SK-N-SH (cell line): ENCODE results near the gene FKBP4. TPM values are rescaled to one million over a fixed set of nuclear protein-coding genes. Genes with fewer than 3 reads are reported as not detected.

ENCODE experiments used
- CTCF ChIA-PET: fragments of 300-600, 350-600 bp; formaldehyde crosslinking; extraction: SDS; loops from one replicate; lab custom pipeline; 2021; lab: Yijun Ruan, JAX
- POLR2A ChIA-PET: fragments of 350-600 bp; sonication (Branson Sonifier 250); formaldehyde crosslinking; extraction: SDS; loops from one replicate; lab custom pipeline; 2020; ENCODE audit warnings: antibody characterized with exemption, inconsistent platforms; lab: Yijun Ruan, JAX
- DNase-seq: peaks from one replicate; pipeline ENCODE4 v3.0.0; 2012
- H2AFZ ChIP-seq: fragments of 200-600 bp; sonication (generic); 2 replicates; pipeline ENCODE4 v1.8.1; 2016; ENCODE audit warnings: antibody characterized with exemption, mild to moderate bottlenecking, low read depth
- H3F3A ChIP-seq: fragments of 200-600 bp; sonication (generic); replicated peaks from 2 replicates; pipeline ENCODE3; 2016; ENCODE audit warnings: antibody characterized with exemption, mild to moderate bottlenecking; ENCODE audit not compliant: insufficient read depth
- H3K27ac ChIP-seq, 2 experiments: fragments of 200-500 bp in 1 of 2; fragments of 200-600 bp in 1 of 2; sonication (Bioruptor generic) in 1 of 2; sonication (generic), shearing (Covaris generic) in 1 of 2; 2 replicates each; pipeline versions ENCODE4 v1.5.1 to v1.6.1; 2014 to 2016; ENCODE audit warnings: low read depth in 2 of 2, inconsistent platforms in 1 of 2, low read length in 1 of 2, mild to moderate bottlenecking in 1 of 2, mixed read lengths in 1 of 2
- H3K27me3 ChIP-seq: fragments of 200-600 bp; sonication (generic), shearing (Covaris generic); 2 replicates; pipeline ENCODE4 v1.6.1; 2016; ENCODE audit warnings: mixed run types; ENCODE audit not compliant: insufficient read depth
- H3K36me3 ChIP-seq, 2 experiments: fragments of 200-500 bp in 1 of 2; fragments of 200-600 bp in 1 of 2; sonication (Bioruptor generic) in 1 of 2; sonication (generic) in 1 of 2; replicated peaks in 1 of 2; 2 replicates each; pipeline versions ENCODE3 to v1.5.1; 2014 to 2016; ENCODE audit warnings: low read length in 1 of 2, mild to moderate bottlenecking in 1 of 2; ENCODE audit not compliant: insufficient read depth in 2 of 2, control insufficient read depth in 1 of 2
- H3K4me1 ChIP-seq, 2 experiments: fragments of 200-500 bp in 1 of 2; fragments of 200-600 bp in 1 of 2; sonication (Bioruptor generic) in 1 of 2; sonication (generic), shearing (Covaris generic) in 1 of 2; 2 replicates each; pipeline versions ENCODE4 v1.5.1 to v1.6.1; 2014 to 2016; ENCODE audit warnings: low read depth in 1 of 2, low read length in 1 of 2, mixed run types in 1 of 2; ENCODE audit not compliant: insufficient read depth in 2 of 2, control insufficient read depth in 1 of 2
- H3K4me2 ChIP-seq: fragments of 200-600 bp; sonication (generic), shearing (Covaris generic); 2 replicates; pipeline ENCODE4 v1.6.1; 2017; ENCODE audit warnings: mixed run types
- H3K4me3 ChIP-seq, 2 experiments: fragments of 200-500 bp in 1 of 2; fragments of 200-600 bp in 1 of 2; sonication (Bioruptor generic) in 1 of 2; sonication (generic), shearing (Covaris generic) in 1 of 2; 2 replicates each; pipeline versions ENCODE4 v1.5.1 to v1.8.1; 2014 to 2016; ENCODE audit warnings: low read depth in 2 of 2, inconsistent platforms in 1 of 2, low read length in 1 of 2, mild to moderate bottlenecking in 1 of 2, mixed read lengths in 1 of 2, moderate library complexity in 1 of 2
- H3K79me2 ChIP-seq: fragments of 200-600 bp; sonication (generic); 2 replicates; pipeline ENCODE4 v1.8.1; 2017; ENCODE audit warnings: mild to moderate bottlenecking; ENCODE audit not compliant: insufficient read depth
- H3K9ac ChIP-seq: fragments of 200-600 bp; sonication (generic); 2 replicates; pipeline ENCODE4 v1.6.1; 2017; ENCODE audit warnings: mixed run types
- H3K9me2 ChIP-seq: fragments of 200-600 bp; sonication (generic); 2 replicates; pipeline ENCODE4 v1.6.1; 2017; ENCODE audit warnings: mixed run types
- H3K9me3 ChIP-seq: fragments of 200-600 bp; sonication (generic); 2 replicates; pipeline ENCODE4 v1.6.1; 2017; ENCODE audit warnings: mixed run types, mild to moderate bottlenecking, moderate library complexity
- H4K20me1 ChIP-seq: fragments of 200-600 bp; sonication (generic); 2 replicates; pipeline ENCODE4 v1.6.1; 2017; ENCODE audit warnings: mild to moderate bottlenecking, mixed run types; ENCODE audit not compliant: insufficient read depth
- CHD2 ChIP-seq: fragments of 150-350 bp; IDR thresholded peaks from 2 replicates; pipeline ENCODE4 v1.6.1; 2018; ENCODE audit warnings: low read length; ENCODE audit not compliant: partially characterized antibody
- CTCF ChIP-seq: fragments of 200-600 bp; sonication (generic); IDR thresholded peaks from 2 replicates; pipeline ENCODE4 v1.6.1; 2017; ENCODE audit warnings: antibody characterized with exemption, mild to moderate bottlenecking, moderate library complexity
- ELF1 ChIP-seq: IDR thresholded peaks from 2 replicates; pipeline ENCODE4 v1.4.0; 2012
- FOSL2 ChIP-seq: IDR thresholded peaks from 2 replicates; pipeline ENCODE4 v1.4.0; 2012; ENCODE audit warnings: low read depth, mild to moderate bottlenecking, moderate library complexity, borderline replicate concordance
- GABPA ChIP-seq: IDR thresholded peaks from 2 replicates; pipeline ENCODE4 v1.4.0; 2012; ENCODE audit warnings: low read depth, mild to moderate bottlenecking
- IRF3 ChIP-seq: fragments of 150-350 bp; IDR thresholded peaks from 2 replicates; pipeline ENCODE4 v1.6.1; 2016; ENCODE audit warnings: mild to moderate bottlenecking, low read depth, low read length
- MAX ChIP-seq: IDR thresholded peaks from 2 replicates; pipeline ENCODE4 v1.4.0; 2012; ENCODE audit warnings: low read depth
- MEF2A ChIP-seq: IDR thresholded peaks from 2 replicates; pipeline ENCODE4 v1.4.0; 2012; ENCODE audit warnings: low read depth, borderline replicate concordance
- NFIC ChIP-seq: IDR thresholded peaks from 2 replicates; pipeline ENCODE4 v1.4.0; 2012; ENCODE audit warnings: borderline replicate concordance
- NRF1 ChIP-seq: IDR thresholded peaks from 2 replicates; pipeline ENCODE4 v1.6.1; 2012; ENCODE audit warnings: low read depth, mild to moderate bottlenecking, low read length
- PBX3 ChIP-seq: IDR thresholded peaks from 2 replicates; pipeline ENCODE4; 2012
- POLR2AphosphoS5 ChIP-seq: IDR thresholded peaks from 2 replicates; pipeline ENCODE4 v1.6.1; 2012; ENCODE audit warnings: low read depth, low read length
- RAD21 ChIP-seq: IDR thresholded peaks from 2 replicates; pipeline ENCODE4 v1.6.1; 2012; ENCODE audit warnings: mild to moderate bottlenecking, low read length
- RCOR1 ChIP-seq: fragments of 150-350 bp; IDR thresholded peaks from 2 replicates; pipeline ENCODE4 v1.6.1; 2017; ENCODE audit warnings: antibody characterized with exemption, low read length
- RFX5 ChIP-seq: IDR thresholded peaks from 2 replicates; pipeline ENCODE4 v1.6.1; 2012; ENCODE audit warnings: mild to moderate bottlenecking, improper control_type of control experiment, low read length
- RXRA ChIP-seq: IDR thresholded peaks from 2 replicates; pipeline ENCODE4 v1.4.0; 2012; ENCODE audit warnings: low read depth, mild to moderate bottlenecking, borderline replicate concordance
- SIN3A ChIP-seq: IDR thresholded peaks from 2 replicates; pipeline ENCODE4 v1.6.1; 2012; ENCODE audit warnings: low read depth, mild to moderate bottlenecking, low read length, moderate library complexity, borderline replicate concordance
- TAF1 ChIP-seq: IDR thresholded peaks from 2 replicates; pipeline ENCODE4 v1.6.1; 2012; ENCODE audit warnings: low read depth, mild to moderate bottlenecking, low read length, moderate library complexity, borderline replicate concordance
- TCF12 ChIP-seq: IDR thresholded peaks from 2 replicates; pipeline ENCODE4 v1.4.0; 2012
- TEAD4 ChIP-seq: IDR thresholded peaks from 2 replicates; pipeline ENCODE4 v1.4.0; 2012; ENCODE audit warnings: mild to moderate bottlenecking, borderline replicate concordance; ENCODE audit not compliant: insufficient read depth
- YY1 ChIP-seq: IDR thresholded peaks from 2 replicates; pipeline ENCODE4 v1.4.0; 2012; ENCODE audit warnings: low read depth, mild to moderate bottlenecking
- WGBS: methylation state at CpG from one replicate; pipeline ENCODE4 v1.1.6; 2017; ENCODE audit warnings: low lambda C conversion rate; 5-methylcytosine and 5-hydroxymethylcytosine counted together
- polyA plus RNA-seq, 3 experiments: library from polyadenylated mRNA; depleted of rRNA; stranded (reverse); fragments of >200 nt; gene quantifications; 2 replicates each; pipeline ENCODE4 v1.2.3, GENCODE V29; 2012

Gene FKBP4
- polyA plus RNA-seq, 1 of the 3 experiments (the other 2 are of a cell fraction) = 53.2 TPM

- TF ChIP-seq MAX = no peak
- no peak for TF ChIP-seq NFIC
These were observed 49.1 kb upstream of the FKBP4 start (continued) for GRCh38 chr12:2745655-2746054.

GRCh38 chr12:2749580-2749979 lies 45.2 kb upstream of the FKBP4 start:
- Histone ChIP-seq H3K9me3 (no peaks in the 10 kb centered on the region; the same call in 1 of the 2 replicates), H4K20me1 (no peaks in the 10 kb centered on the region), H3K9me2 (no peaks in the 10 kb centered on the region), H3K9ac (no peak overlapping the region), H3K4me2 (no peak overlapping the region), H3K27ac (no peak overlapping the region), H2AFZ (no peak overlapping the region), H3K79me2 (no peaks in the 10 kb centered on the region), H3F3A (no peaks in the 10 kb centered on the region), H3K27me3 (no peaks in the 10 kb centered on the region; the same call in 1 of the 2 replicates), H3K4me3 (no peak overlapping the region), H3K36me3 (no peaks in the 10 kb centered on the region), H3K4me1 (peaks cover 0 to 3% of the 10 kb centered on the region in 2 experiments; a peak in 2 of 4 replicates)
- 58% methylated on average over 11 of the region's 11 CpGs for WGBS
- no peak for DNase-seq
- CTCF ChIA-PET = interaction anchor here (0.6 to 4.3 kb wide), 3 partner anchors 10 to 91 kb away, joined by 3 to 26 read pairs (median 15); no protein-coding TSS in a partner anchor
- POLR2A ChIA-PET = no interaction called here
- TF ChIP-seq TEAD4 = no peak
- TF ChIP-seq FOSL2 = no peak
- no peak for TF ChIP-seq ELF1
- TF ChIP-seq YY1 = no peak
- TF ChIP-seq RFX5 = no peak
- TF ChIP-seq SIN3A = no peak
- TF ChIP-seq IRF3 = no peak
- TF ChIP-seq TAF1 = no peak
- TF ChIP-seq MAX = no peak
- no peak for TF ChIP-seq RXRA
- no peak for TF ChIP-seq RCOR1
- no peak for TF ChIP-seq MEF2A
- TF ChIP-seq RAD21 = no peak
- TF ChIP-seq NRF1 = no peak
- no peak for TF ChIP-seq NFIC

- 30% methylated on average over 7 of the region's 7 CpGs for WGBS
- Histone ChIP-seq H3K27me3 (no peaks in the 10 kb centered on the region; the same call in 1 of the 2 replicates), H4K20me1 (no peaks in the 10 kb centered on the region), H3K9ac (no peak overlapping the region), H3K4me1 (peaks cover 0 to 3% of the 10 kb centered on the region in 2 experiments; a peak in 2 of 4 replicates), H3K9me3 (no peaks in the 10 kb centered on the region; the same call in 1 of the 2 replicates), H3K27ac (no peak overlapping the region), H3K36me3 (no peaks in the 10 kb centered on the region), H3K79me2 (no peaks in the 10 kb centered on the region), H2AFZ (no peak overlapping the region), H3K4me2 (no peak overlapping the region), H3K9me2 (no peaks in the 10 kb centered on the region), H3F3A (no peaks in the 10 kb centered on the region), H3K4me3 (no peak overlapping the region)
- DNase-seq = no peak
- ChIA-PET CTCF (interaction anchor here (0.6 to 4.3 kb wide), 4 partner anchors 11 to 90 kb away, joined by 3 to 26 read pairs (median 8); no protein-coding TSS in a partner anchor), POLR2A (no interaction called here)
- TF ChIP-seq RFX5 (no peak), PBX3 (no peak), POLR2AphosphoS5 (no peak), RXRA (no peak), TCF12 (no peak), CHD2 (no peak), YY1 (no peak), GABPA (no peak), RAD21 (no peak), FOSL2 (no peak), NFIC (no peak), CTCF (no peak), ELF1 (no peak), MAX (no peak)
These were observed 44.6 kb upstream of the FKBP4 start for GRCh38 chr12:2750185-2750584.
